CD4-positive, alpha-beta memory T cell (primary cell): ENCODE results near the gene ALDH1B1. TPM values are rescaled to one million over a fixed set of nuclear protein-coding genes. Genes with fewer than 3 reads are reported as not detected.

Experiments used
- CTCF ChIA-PET: fragments of 350-600 bp; sonication (Branson Sonifier 250); formaldehyde crosslinking; loops from one replicate; lab custom pipeline; 2021; ENCODE audit warnings: inconsistent platforms; ENCODE audit not compliant: partially characterized antibody; lab: Charles Lee
- POLR2A ChIA-PET: fragments of 350-600 bp; sonication (Branson Sonifier 250); formaldehyde crosslinking; loops from one replicate; lab custom pipeline; 2021; ENCODE audit not compliant: partially characterized antibody; lab: Charles Lee
- DNase-seq, 5 donors: peaks; one replicate each; pipeline versions ENCODE4 v3.0.0 to v3.0.0-alpha.2; 2020 to 2022; ENCODE audit warnings: mixed read lengths in 1 of 5
- H3K27ac ChIP-seq: one replicate; pipeline ENCODE4 v1.7.0; 2013; ENCODE audit warnings: low read depth, low read length
- H3K27me3 ChIP-seq: 2 replicates; pipeline ENCODE4 v1.7.0; 2013; ENCODE audit warnings: mild to moderate bottlenecking, low read length, moderate library complexity; ENCODE audit not compliant: insufficient read depth
- H3K36me3 ChIP-seq: 2 replicates; pipeline ENCODE4 v1.7.0; 2013; ENCODE audit warnings: mild to moderate bottlenecking, low read length, moderate library complexity; ENCODE audit not compliant: insufficient read depth
- H3K4me1 ChIP-seq: 2 replicates; pipeline ENCODE4 v1.7.0; 2013; ENCODE audit warnings: mild to moderate bottlenecking, low read length, moderate library complexity; ENCODE audit not compliant: insufficient read depth
- H3K4me3 ChIP-seq, 2 donors: one replicate each; pipeline ENCODE4 v1.7.0; 2013; ENCODE audit warnings: low read length in 2 of 2, mild to moderate bottlenecking in 1 of 2
- H3K9me3 ChIP-seq, 2 donors: one replicate each; pipeline ENCODE4 v1.7.0; 2013; ENCODE audit warnings: low read length in 2 of 2, control low read depth in 1 of 2; ENCODE audit not compliant: control insufficient read depth in 1 of 2
- H3K27ac Mint-ChIP-seq, 7 donors: one replicate each; pipeline ENCODE4 v1.8.0; 2020 to 2021; ENCODE audit warnings: mixed read lengths in 7 of 7, mild to moderate bottlenecking in 6 of 7, inconsistent platforms in 3 of 7, moderate library complexity in 3 of 7
- H3K27me3 Mint-ChIP-seq, 2 donors: one replicate each; pipeline ENCODE4 v1.8.0; 2020 to 2021; ENCODE audit warnings: mixed read lengths in 2 of 2
- H3K36me3 Mint-ChIP-seq, 2 donors: one replicate each; pipeline ENCODE4 v1.8.0; 2020 to 2021; ENCODE audit warnings: mixed read lengths in 2 of 2, inconsistent platforms in 1 of 2, mild to moderate bottlenecking in 1 of 2
- H3K4me1 Mint-ChIP-seq, 4 donors: one replicate each; pipeline ENCODE4 v1.8.0; 2020 to 2021; ENCODE audit warnings: mixed read lengths in 4 of 4, mild to moderate bottlenecking in 1 of 4
- H3K4me3 Mint-ChIP-seq, 8 donors: one replicate each; pipeline ENCODE4 v1.8.0; 2020 to 2021; ENCODE audit warnings: mixed read lengths in 8 of 8, mild to moderate bottlenecking in 7 of 8, moderate library complexity in 6 of 8, inconsistent platforms in 3 of 8
- H3K9me3 Mint-ChIP-seq, 8 donors: one replicate each; pipeline ENCODE4 v1.8.0; 2020 to 2021; ENCODE audit warnings: mixed read lengths in 8 of 8, mild to moderate bottlenecking in 5 of 8, inconsistent platforms in 3 of 8, moderate library complexity in 1 of 8
- intact Hi-C: fragments of 100-400 bp; cut with micrococcal nuclease; formaldehyde crosslinking; loops from one replicate; pipeline ENCODE4 v1.15.1; 2023
- polyA plus RNA-seq, 2 donors: library from polyadenylated mRNA; unstranded; fragments of 300-500 nt; fragmentation: Illumina TruSeq; gene quantifications; one replicate each; pipeline ENCODE4 v1.2.3, GENCODE V29; 2021
- total RNA-seq, 2 experiments: library from RNA; stranded (reverse); gene quantifications; one replicate each; pipeline ENCODE4 v1.2.3, GENCODE V29; 2021

The ALDH1B1 gene
- total and polyA plus RNA-seq, 4 experiments from 2014 or later, result 3.6 to 10.5 (median 7.3) TPM

DNA sequence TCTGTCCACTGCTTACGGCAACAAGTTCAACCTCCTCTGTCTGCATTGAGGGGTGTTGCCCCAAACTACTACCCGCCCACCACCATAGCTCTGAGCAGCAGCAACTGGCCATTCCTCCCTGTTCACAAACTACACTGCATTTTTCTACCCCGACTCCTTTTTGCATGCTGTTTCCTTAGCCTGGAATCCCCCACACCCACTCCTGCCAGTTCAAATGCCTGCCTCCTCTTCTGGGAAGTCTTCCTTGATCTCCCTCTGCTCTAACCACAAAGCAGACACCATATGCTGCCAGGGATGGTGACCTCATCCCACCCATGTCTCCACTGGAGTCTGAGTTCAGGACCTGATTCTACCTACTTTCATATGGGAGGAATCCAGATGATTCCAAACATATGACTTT, 13.3 kb downstream of the ALDH1B1 start:
- H3K4me3 Mint-ChIP-seq, result no peak overlapping the region

GRCh38 chr9:38406476-38407186, 14.1 kb downstream of the ALDH1B1 start:
- H3K9me3 ChIP-seq, result no peaks in the 10 kb centered on the region
- DNase-seq, result no peak
- Mint-ChIP-seq H3K9me3 (no peaks in the 10 kb centered on the region), H3K36me3 (no peaks in the 10 kb centered on the region), H3K27ac (no peak overlapping the region), H3K4me3 (no peak overlapping the region), H3K27me3 (peaks cover 10 to 20% of the 10 kb centered on the region in 2 donors), H3K4me1 (no peaks in the 10 kb centered on the region)
- CTCF ChIA-PET, result no interaction called here
- no peaks in the 10 kb centered on the region for H3K4me1 ChIP-seq
- no peak overlapping the region for H3K27ac ChIP-seq
- intact Hi-C loops, result no loop called here
- H3K4me3 ChIP-seq, result no peak overlapping the region
- POLR2A ChIA-PET, result no interaction called here
- H3K36me3 ChIP-seq, result no peaks in the 10 kb centered on the region
- H3K27me3 ChIP-seq, result no peaks in the 10 kb centered on the region

More for the DNA sequence above, 13.3 kb downstream of the ALDH1B1 start:
- H3K27ac Mint-ChIP-seq, result no peak overlapping the region
- H3K27me3 ChIP-seq, result no peaks in the 10 kb centered on the region
- H3K9me3 ChIP-seq, result no peaks in the 10 kb centered on the region
- H3K9me3 Mint-ChIP-seq, result no peaks in the 10 kb centered on the region
- H3K4me1 ChIP-seq, result no peaks in the 10 kb centered on the region
- POLR2A ChIA-PET, result no interaction called here
- H3K36me3 Mint-ChIP-seq, result no peaks in the 10 kb centered on the region
- intact Hi-C loops, result no loop called here
- no peak for DNase-seq
- CTCF ChIA-PET, result interaction anchor here (0.6 kb wide), 1 partner anchor 319 kb away, joined by 5 read pairs; no protein-coding TSS in a partner anchor
- H3K27ac ChIP-seq, result no peak overlapping the region
- H3K36me3 ChIP-seq, result no peaks in the 10 kb centered on the region
- H3K27me3 Mint-ChIP-seq, result peaks cover 10 to 20% of the 10 kb centered on the region in 2 donors
- H3K4me1 Mint-ChIP-seq, result peaks cover 0 to under 1% (median 0%) of the 10 kb centered on the region in 4 donors
- H3K4me3 ChIP-seq, result no peak overlapping the region

DNA sequence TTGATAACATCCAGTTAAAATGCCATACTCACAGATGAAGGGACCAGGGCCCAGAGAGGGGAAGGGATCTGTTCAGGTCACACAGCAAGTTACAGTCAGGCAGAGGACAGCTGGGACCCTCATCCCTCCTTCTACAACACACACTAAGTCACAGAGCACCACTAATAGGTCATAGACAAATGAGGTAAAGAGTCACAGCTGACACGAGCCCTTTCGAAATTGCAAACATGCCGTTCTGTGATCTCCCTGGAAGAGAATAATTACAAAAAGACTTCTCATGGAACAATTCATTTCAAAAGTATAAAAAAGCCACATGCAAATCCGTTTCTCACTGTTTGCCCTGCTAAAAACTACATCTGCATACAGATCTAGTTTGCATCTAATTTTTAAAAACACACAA, 16.2 kb downstream of the ALDH1B1 start:
- POLR2A ChIA-PET, result no interaction called here
- no peaks in the 10 kb centered on the region for H3K4me1 ChIP-seq
- CTCF ChIA-PET, result no interaction called here
- H3K27me3 Mint-ChIP-seq, result peaks cover 8 to 19% of the 10 kb centered on the region in 2 donors
- no peaks in the 10 kb centered on the region for H3K36me3 Mint-ChIP-seq
- no peaks in the 10 kb centered on the region for H3K9me3 Mint-ChIP-seq
- H3K4me3 ChIP-seq, result no peak overlapping the region
- no peaks in the 10 kb centered on the region for H3K4me1 Mint-ChIP-seq
- H3K36me3 ChIP-seq, result no peaks in the 10 kb centered on the region
- intact Hi-C loops, result no loop called here
- no peak for DNase-seq
- no peaks in the 10 kb centered on the region for H3K27me3 ChIP-seq
- H3K27ac Mint-ChIP-seq, result no peak overlapping the region
- no peak overlapping the region for H3K4me3 Mint-ChIP-seq
- H3K27ac ChIP-seq, result no peak overlapping the region
- H3K9me3 ChIP-seq, result no peaks in the 10 kb centered on the region

- no peaks in the 10 kb centered on the region for H3K9me3 ChIP-seq
- H3K36me3 ChIP-seq, result no peaks in the 10 kb centered on the region
- Mint-ChIP-seq H3K4me3 (no peak overlapping the region), H3K27ac (no peak overlapping the region), H3K4me1 (no peaks in the 10 kb centered on the region), H3K36me3 (no peaks in the 10 kb centered on the region), H3K27me3 (peaks cover 0 to 7% of the 10 kb centered on the region in 2 donors), H3K9me3 (no peaks in the 10 kb centered on the region)
- POLR2A ChIA-PET, result no interaction called here
- H3K4me1 ChIP-seq, result no peaks in the 10 kb centered on the region
- CTCF ChIA-PET, result interaction anchor here (1.6 kb wide), 1 partner anchor 21 kb away, joined by 4 read pairs; no protein-coding TSS in a partner anchor
- H3K27me3 ChIP-seq, result no peaks in the 10 kb centered on the region
- intact Hi-C loops, result no loop called here
- no peak for DNase-seq
- H3K27ac ChIP-seq, result no peak overlapping the region
- H3K4me3 ChIP-seq, result no peak overlapping the region
Measured at GRCh38 chr9:38412751-38413150, 20.2 kb downstream of the ALDH1B1 start.

DNA sequence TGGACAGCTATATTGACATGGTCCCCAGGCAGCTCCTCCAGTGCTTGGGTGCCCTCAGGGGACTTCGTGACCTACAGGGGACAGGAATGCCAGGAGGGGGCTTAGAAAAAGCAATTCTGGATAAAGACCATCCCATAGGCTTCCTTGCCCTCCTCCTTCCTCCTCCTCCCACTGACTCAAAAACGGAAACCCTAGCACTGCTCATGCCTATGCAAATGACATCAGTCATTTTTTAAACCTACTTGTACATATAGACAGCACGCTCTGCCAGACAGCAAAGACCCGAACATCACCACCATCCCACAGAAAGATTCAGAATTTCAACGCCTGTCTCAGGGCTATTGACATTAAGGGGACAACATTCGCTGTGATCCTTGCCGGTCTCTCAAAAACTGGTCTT, 20.8 kb downstream of the ALDH1B1 start:
- CTCF ChIA-PET, result interaction anchor here (1.6 kb wide), 1 partner anchor 21 kb away, joined by 4 read pairs; no protein-coding TSS in a partner anchor
- Histone ChIP-seq H3K36me3 (no peaks in the 10 kb centered on the region), H3K9me3 (no peaks in the 10 kb centered on the region), H3K27me3 (no peaks in the 10 kb centered on the region), H3K27ac (no peak overlapping the region), H3K4me3 (no peak overlapping the region), H3K4me1 (no peaks in the 10 kb centered on the region)
- intact Hi-C loops, result no loop called here
- Mint-ChIP-seq H3K27me3 (peaks cover 0 to 7% of the 10 kb centered on the region in 2 donors), H3K4me3 (no peak overlapping the region), H3K27ac (no peak overlapping the region), H3K36me3 (no peaks in the 10 kb centered on the region), H3K4me1 (no peaks in the 10 kb centered on the region), H3K9me3 (no peaks in the 10 kb centered on the region)
- no peak for DNase-seq
- POLR2A ChIA-PET, result no interaction called here

DNA sequence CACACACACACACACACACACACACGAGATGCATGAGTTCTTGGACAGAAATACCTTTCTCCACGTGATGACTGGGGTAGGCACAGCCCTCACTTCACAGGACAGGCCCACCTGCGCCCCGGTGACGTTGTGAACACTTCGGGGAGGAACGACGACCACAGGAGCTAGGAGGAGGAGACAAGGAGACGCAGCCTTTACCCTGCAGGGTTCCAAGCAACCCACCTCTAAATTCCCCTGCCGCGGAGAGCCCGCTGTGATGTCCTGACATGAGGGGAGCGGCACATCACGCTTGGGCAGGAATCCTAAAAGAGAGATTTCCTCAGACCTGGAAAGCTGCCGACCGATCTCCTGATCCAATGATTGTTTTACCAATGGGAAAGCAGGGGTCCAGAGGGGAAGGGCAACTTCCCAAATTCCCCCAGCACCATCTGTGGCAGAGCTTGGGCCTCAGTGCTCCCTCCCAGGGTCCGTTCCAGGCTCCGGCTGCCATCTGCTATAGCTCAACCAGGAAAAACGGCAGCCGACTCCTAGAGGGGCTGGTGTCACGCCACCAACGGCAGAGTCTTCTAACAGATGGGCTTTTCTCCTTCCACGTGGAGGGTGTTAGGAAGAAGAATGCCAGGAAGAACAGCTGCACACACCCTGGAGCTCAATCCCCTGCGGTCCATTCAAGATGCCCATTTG, 21.7 kb downstream of the ALDH1B1 start:
- Histone ChIP-seq H3K36me3 (no peaks in the 10 kb centered on the region), H3K4me1 (no peaks in the 10 kb centered on the region), H3K9me3 (no peaks in the 10 kb centered on the region), H3K27ac (no peak overlapping the region), H3K4me3 (no peak overlapping the region), H3K27me3 (no peaks in the 10 kb centered on the region)
- ChIA-PET CTCF (no interaction called here), POLR2A (no interaction called here)
- H3K4me1 Mint-ChIP-seq, result no peaks in the 10 kb centered on the region
- H3K9me3 Mint-ChIP-seq, result no peaks in the 10 kb centered on the region
- intact Hi-C loops, result no loop called here
- no peak for DNase-seq
- no peak overlapping the region for H3K4me3 Mint-ChIP-seq
- no peaks in the 10 kb centered on the region for H3K36me3 Mint-ChIP-seq
- H3K27me3 Mint-ChIP-seq, result peaks cover 0 to 5% of the 10 kb centered on the region in 2 donors
- H3K27ac Mint-ChIP-seq, result peak overlapping the region in 1 of 7 donors; percentile 29

DNA sequence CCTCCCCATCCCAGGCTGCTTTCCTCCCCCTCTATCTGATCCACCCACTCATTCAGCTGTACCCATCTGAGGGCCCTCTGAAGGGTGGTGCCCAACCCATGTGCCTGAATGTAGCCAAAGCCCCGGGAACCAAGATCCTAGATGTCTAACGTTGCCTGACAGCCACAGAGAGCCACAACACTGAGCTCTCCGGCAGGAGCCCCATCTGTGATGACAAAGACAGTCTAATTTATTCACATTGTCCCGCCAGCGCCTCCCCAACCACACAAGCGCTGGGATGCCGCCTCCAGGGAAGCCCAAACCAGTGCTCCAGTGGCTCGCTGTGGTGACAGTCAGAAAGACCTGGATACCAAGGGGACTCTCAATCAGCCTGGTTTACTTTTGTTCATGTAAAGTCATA, 23.4 kb downstream of the ALDH1B1 start:
- no peak overlapping the region for H3K4me3 ChIP-seq
- no peak for DNase-seq
- H3K27ac ChIP-seq, result no peak overlapping the region
- H3K4me1 ChIP-seq, result no peaks in the 10 kb centered on the region
- POLR2A ChIA-PET, result no interaction called here
- no peaks in the 10 kb centered on the region for H3K36me3 ChIP-seq
- no peaks in the 10 kb centered on the region for H3K4me1 Mint-ChIP-seq
- H3K9me3 ChIP-seq, result no peaks in the 10 kb centered on the region
- H3K4me3 Mint-ChIP-seq, result no peak overlapping the region
- H3K27me3 ChIP-seq, result no peaks in the 10 kb centered on the region
- intact Hi-C loops, result no loop called here
- peaks cover 0 to 7% of the 10 kb centered on the region in 2 donors for H3K27me3 Mint-ChIP-seq
- CTCF ChIA-PET, result interaction anchor here (1.0 to 1.5 kb wide), 3 partner anchors 20 to 205 kb away, joined by 3 to 7 read pairs (median 3); partner anchors contain the start of gene ANKRD18A
- H3K27ac Mint-ChIP-seq, result peak overlapping the region in 2 of 7 donors; percentile 19 to 31
- no peaks in the 10 kb centered on the region for H3K36me3 Mint-ChIP-seq
- peaks cover 0 to 2% (median 0%) of the 10 kb centered on the region in 8 donors for H3K9me3 Mint-ChIP-seq
